ENCODE data around the gene DUOX2.
A peak's percentile ranks its signal among the peaks of the same experiment; 100 is the strongest.
"Not testable (repeated sequence)": the region's sequence is repeated elsewhere in the genome, so short reads cannot be mapped to it uniquely, and the experiment has no call there.

DUOX2 gene

GRCh38 chr15:45118131-45118588 is 4.2 kb upstream of the DUOX2 start:
- DNase-seq, result peak; percentile 60

GRCh38 chr15:45117308-45118130 is 3.5 kb upstream of the DUOX2 start:
- DNase-seq, result no peak

DNA sequence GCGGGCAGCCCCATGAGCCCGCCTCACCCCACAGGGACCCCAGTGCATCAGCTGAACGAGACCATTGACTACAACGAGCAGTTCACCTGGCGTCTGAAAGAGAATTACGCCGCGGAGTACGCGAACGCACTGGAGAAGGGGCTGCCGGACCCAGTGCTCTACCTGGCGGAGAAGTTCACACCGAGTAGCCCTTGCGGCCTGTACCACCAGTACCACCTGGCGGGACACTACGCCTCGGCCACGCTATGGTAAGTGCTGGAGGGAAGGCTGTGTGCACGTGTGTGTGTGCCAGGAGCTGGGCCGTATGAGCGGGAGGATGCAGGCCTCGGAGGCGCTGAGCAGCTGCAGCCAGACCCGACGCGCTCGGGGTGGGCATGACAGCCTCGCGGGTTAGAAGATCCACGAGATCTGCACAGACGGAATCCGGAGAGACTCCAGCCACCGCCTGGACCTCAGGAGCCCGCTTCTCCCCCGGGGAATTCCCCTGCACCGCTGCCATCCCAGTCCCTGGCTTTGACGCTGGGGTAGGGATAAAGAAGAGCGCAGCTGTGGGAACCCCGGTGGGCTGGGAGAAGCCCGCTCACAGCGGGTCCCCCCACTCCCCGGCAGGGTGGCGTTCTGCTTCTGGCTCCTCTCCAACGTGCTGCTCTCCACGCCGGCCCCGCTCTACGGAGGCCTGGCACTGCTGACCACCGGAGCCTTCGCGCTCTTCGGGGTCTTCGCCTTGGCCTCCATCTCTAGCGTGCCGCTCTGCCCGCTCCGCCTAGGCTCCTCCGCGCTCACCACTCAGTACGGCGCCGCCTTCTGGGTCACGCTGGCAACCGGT is 2.7 kb upstream of the DUOX2 start:
- DNase-seq, result no peak

DNA sequence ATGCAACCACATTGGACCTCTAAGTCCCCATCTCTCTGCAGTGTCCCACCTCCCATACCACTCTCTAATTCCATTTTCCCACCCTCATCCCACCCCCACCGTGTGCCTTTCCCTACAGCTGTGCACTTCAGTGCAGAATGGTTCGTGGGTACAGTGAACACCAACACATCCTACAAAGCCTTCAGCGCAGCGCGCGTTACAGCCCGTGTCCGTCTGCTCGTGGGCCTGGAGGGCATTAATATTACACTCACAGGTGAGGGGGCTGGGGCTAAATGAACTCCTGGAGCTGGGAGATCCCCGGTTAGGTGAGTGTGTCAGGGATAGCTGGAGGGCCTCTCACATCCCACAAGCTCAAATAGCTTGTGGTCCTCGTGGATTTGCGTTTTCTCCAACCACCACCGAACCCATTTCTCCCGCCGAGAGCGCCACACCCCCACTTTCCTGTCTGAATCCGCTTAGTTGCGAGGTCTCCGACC is 2.1 kb upstream of the DUOX2 start:
- no peak for DNase-seq

- no peak for DNase-seq
Observed at GRCh38 chr15:45115312-45115820, 1.4 kb upstream of the DUOX2 start.

- no peak for DNase-seq
Observed at GRCh38 chr15:45114751-45115085, 746 bp upstream of the DUOX2 start.

DNA sequence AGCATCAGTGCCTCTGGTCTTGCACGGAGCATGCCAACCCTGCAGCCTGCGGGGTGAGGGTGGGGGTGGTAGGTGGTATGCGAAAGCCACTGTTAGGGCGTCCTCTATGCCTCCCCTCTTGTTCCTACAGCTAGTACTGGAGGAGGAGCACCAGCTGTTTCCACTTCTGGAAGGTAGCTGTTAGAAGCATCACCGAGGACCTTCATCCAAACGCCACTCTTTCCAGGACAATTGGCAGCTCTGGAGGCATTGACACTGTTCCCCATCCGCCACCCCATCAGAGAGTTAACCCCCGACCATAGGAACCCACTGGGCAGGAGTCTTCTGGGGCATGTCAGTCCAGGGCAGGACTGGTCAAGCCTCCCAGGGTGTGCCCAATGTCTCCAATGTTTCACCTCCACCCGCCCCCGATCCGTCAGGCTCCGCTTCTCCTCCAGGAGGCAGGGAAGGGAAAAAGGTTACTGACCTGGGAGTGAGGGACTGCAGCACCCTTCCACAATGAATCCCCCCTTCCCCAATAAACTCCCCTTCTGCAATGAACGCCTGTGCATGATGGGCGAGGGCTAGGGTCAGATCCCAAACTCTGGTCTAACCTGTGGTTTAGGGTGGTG is 487 bp downstream of the DUOX2 start:
- DNase-seq, result no peak

DNA sequence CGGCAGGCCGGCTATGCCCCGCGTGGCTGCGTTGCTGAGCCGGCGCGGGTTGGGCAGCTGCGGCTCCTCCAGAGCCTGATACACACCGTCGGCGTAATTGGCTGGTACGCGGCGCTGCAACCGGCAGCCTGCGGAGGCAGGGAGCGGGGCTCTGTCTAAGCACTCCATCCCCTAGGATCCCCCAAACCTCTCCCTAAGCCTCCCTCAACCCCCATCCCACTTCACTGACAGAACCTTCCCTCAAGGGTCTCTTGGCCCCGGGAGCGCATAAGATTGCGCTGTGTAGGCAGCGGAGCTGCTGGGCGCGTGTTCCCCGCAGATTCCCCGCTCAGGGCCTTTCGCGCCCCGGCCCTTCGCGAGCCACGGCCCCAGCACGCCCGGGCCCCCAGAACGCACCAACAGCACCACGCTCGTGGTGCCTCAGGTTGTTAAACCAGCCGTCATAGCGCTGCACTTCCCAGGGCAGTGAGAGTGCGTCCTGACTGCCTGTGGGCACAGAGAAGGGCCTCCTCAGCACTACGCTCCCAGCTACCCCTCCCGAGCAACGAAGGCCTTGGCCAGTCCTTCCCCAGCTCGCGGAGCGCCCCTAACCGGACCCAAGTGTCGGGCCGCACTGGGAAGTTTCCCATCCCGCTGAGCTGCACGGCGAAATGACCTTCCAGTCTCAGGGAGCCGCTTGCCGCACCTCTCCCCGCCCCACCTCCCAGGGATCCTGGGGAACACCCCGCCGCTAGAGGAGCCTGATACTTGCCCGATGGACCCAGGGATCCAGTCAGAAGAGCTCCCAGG is 1.2 kb downstream of the DUOX2 start:
- DNase-seq, result no peak

DNA sequence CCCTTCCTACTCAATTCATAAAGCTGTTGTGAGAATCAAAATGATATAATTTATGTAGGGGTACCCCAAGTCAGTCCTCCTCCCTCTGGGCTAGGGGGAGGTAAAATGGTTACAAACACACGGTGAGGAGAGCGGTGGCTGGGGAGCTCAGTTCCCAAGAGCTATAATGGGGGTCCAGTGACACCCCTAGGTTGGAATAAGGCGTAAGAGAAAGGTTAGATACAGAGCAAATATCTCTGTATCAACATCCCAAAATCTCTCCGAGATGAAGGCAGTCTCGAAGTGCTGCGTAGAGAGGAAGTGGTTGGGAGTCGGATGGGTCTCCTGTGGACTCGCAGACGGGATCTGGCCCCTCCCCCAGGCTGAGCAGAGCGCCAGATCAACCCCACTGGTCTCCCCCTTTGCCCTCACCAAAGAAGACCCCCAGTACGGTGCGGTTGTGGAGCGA is 1.8 kb downstream of the DUOX2 start:
- no peak for DNase-seq

GRCh38 chr15:45111390-45112142 is 2.4 kb downstream of the DUOX2 start:
- DNase-seq, result no peak

DNA sequence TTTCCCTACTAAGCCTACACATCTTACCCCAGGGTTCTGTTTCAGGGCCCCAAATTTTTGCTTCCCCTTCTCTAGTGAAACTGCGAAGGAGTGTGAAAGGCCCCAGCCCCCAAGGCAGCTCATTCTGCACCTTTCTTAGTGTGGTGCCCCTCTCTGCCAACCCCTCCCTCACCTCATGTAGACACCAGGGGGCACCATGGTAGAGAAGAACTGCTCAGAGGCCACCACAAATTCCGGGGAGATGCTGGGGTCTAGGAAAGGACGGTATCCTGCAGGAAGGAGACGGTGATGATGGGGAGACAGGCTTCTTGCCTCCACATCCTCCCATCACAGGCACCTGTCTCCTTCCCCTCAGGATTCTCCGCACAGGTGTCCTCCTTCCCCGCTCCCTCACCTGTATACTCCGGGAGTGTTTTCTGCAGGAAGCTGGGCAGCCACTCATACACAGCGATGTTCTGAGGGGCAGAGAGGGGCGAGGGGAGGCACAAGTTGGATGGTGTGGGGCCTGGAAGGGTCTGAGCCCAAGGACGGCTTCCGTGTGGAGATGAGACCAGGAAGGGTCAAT is 3.6 kb downstream of the DUOX2 start:
- DNase-seq, result no peak

DNA sequence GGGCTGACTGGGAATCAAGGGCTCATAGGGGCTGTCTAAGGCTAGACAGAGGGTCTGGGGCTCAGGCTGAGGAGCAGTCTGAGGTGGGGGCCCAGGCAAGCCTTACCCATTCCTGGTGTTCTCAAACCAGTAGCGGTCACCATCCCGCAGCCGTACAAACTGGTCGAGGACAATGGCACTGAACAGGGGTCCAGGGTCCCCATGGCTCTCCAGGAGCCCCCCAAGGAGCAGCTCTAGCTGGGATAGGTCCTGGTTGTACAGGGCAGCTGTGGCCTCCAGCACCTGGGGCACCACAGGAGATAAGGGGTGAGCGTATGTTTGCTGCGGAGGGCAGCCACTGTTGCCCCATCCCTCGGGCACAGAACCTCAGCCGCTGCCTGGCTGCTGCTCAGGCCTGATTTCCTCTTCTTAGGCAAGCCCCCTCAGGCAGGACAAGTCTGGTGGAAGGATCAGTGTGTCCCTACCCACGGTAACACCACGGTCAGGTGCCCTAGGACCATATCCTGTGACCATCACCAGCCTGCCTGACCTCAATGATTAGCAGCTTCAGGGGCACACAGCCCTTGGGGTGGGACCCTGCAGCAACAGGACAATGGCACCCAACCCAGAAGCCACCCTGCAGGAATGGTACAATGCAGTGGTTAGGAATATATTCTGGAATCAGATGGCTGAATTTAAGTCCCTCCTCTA is 5.9 kb downstream of the DUOX2 start:
- DNase-seq, result no peak

GRCh38 chr15:45106002-45106790 is 7.8 kb downstream of the DUOX2 start:
- no peak for DNase-seq

DNA sequence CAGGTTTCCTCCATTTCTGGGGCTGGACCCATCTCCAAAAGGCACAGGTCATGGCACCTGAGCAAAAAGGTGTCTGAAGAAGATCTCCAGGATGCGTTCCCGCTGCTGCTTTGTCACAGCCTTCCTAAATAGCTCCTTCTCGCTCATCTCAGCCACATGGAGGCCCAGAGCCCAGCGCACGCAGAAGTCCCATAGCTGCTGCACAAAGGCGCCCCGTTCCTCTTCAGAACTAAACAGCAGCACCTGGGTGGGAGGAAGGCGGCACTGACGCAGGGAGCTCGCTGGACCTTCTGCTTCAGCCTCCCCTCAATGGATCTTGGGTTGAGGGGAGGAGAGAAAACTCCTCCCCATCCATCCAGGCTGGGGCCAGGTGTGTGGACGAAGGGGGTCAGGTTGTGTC is 8.4 kb downstream of the DUOX2 start:
- DNase-seq, result no peak

DNA sequence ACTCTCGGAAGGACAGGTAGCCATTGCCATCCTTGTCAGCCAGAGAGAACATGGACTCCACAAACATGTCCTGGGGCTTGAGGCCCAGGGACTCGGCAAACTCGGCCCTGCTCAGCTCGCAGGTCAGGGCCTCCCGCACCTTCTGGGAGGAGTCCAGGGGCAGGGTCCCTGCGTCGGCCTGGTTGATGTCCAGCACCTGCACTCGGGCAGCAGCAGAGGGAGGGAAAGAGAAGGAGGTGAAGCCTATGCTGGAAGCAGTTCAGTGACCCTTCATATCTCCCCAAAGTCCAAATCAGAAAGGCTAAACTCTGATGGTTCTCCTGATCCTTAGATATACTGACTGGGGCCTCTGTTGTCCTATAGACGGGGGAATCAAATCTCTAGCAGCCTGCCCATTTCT is 9.8 kb downstream of the DUOX2 start:
- DNase-seq, result not testable (repeated sequence)

- DNase-seq, result no peak
Observed at GRCh38 chr15:45102226-45102625, 11.7 kb downstream of the DUOX2 start.

GRCh38 chr15:45101749-45102148 is 12.2 kb downstream of the DUOX2 start:
- no peak for DNase-seq

DNA sequence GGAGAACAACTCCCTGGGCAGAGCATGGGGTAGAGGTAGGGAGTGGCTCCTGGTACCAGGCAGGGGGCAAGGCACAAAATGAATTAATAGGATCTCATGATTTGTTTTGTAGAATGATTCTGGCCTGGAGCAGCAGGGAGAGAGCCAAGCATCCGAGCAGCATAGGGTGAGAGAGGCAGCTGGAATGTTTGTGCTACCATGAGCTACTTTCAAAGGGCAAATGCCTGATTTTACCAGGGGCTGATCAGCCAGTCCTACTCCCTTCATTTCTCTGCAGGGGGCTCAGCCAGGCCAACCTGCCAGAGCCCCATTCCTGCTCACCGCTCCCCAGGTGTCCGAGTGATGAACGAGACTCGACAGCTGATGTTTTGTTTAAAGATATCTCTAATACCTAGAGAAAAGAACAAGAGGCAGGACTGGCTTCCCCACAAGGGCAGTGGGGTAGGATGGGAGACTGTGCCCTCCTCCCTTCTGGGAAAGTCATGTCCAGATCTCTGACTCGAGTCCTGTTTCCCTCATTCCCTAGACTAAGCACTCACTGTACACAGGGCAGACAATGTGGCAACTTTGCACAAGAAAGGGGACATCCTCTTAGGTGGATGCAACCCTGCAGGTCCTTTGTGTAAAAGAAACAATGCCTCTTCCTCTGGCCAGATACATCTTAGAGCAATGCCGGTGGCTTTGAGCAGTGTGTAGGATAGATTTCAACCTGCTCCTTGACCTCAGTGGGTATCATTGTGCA is 12.9 kb downstream of the DUOX2 start:
- no peak for DNase-seq

GRCh38 chr15:45099549-45100165 is 14.3 kb downstream of the DUOX2 start:
- no peak for DNase-seq
